GM12878 (cell line): ENCODE data around the gene DLEC1. TPM values are rescaled to one million over a fixed set of nuclear protein-coding genes. Genes with fewer than 3 reads are reported as not detected.

Experiments used
- ATAC-seq: fragments of 200-7000 bp; cut with Tn5 transposase; 3 replicates; pipeline ENCODE4 v1.9.1; 2020; ENCODE audit warnings: mild to moderate bottlenecking, moderate library complexity
- BruUV-seq: library from RNA; stranded (reverse); fragments of 400-500 nt; replicated peaks from 2 replicates; lab custom pipeline; 2021; lab: Mats Ljungman, UMichigan
- CTCF ChIA-PET: fragments of 300-600 bp; sonication (Branson Sonifier 250); formaldehyde crosslinking; extraction: SDS; loops from one replicate; lab custom pipeline; 2021; ENCODE audit warnings: inconsistent platforms; lab: Yijun Ruan, JAX
- POLR2A ChIA-PET: fragments of 350-600 bp; formaldehyde crosslinking; extraction: SDS; loops from one replicate; lab custom pipeline; 2021; ENCODE audit warnings: inconsistent platforms; lab: Charles Lee
- RAD21 ChIA-PET: fragments of 300-600 bp; sonication (Branson Sonifier 250); formaldehyde crosslinking; loops from one replicate; lab custom pipeline; 2023; ENCODE audit warnings: antibody characterized with exemption; ENCODE audit not compliant: unreplicated experiment; lab: Charles Lee
- SMC1A ChIA-PET: fragments of 300-600 bp; sonication (Branson Sonifier 250); formaldehyde crosslinking; loops from one replicate; lab custom pipeline; 2023; ENCODE audit not compliant: unreplicated experiment, uncharacterized antibody; lab: Charles Lee
- DNase-seq: peaks from one replicate; pipeline ENCODE4 v3.0.0-alpha.2; 2011; ENCODE audit warnings: low read depth, low spot score
- FAIRE-seq: peaks from 3 replicates; lab custom pipeline; 2011; peaks lifted over from hg19 to GRCh38; lab: Jason Lieb, UNC
- H2AFZ ChIP-seq: 2 replicates; pipeline ENCODE4 v1.6.0; 2011; ENCODE audit warnings: low read depth, low read length, control low read depth; ENCODE audit not compliant: control insufficient read depth
- H3K27ac ChIP-seq: 2 replicates; pipeline ENCODE4 v1.5.1; 2011; ENCODE audit warnings: control low read depth; ENCODE audit not compliant: control insufficient read depth, insufficient read depth
- H3K27me3 ChIP-seq, 2 experiments: replicated peaks in 1 of 2; 2 replicates each; pipeline versions ENCODE4 v1.6.0 to v1.6.1; 2011; ENCODE audit warnings: low read length in 1 of 2; ENCODE audit not compliant: control insufficient read depth in 2 of 2, insufficient read depth in 2 of 2
- H3K36me3 ChIP-seq, 2 experiments: 2 replicates each; pipeline ENCODE4 v1.5.1; 2011; ENCODE audit warnings: low read length in 1 of 2; ENCODE audit not compliant: control insufficient read depth in 2 of 2, insufficient read depth in 2 of 2
- H3K4me1 ChIP-seq: 2 replicates; pipeline ENCODE4 v1.6.1; 2011; ENCODE audit warnings: mild to moderate bottlenecking, low read length, moderate library complexity, mixed read lengths; ENCODE audit not compliant: control insufficient read depth, insufficient read depth
- H3K4me2 ChIP-seq: 2 replicates; pipeline ENCODE4 v1.6.0; 2011; ENCODE audit warnings: control low read depth; ENCODE audit not compliant: control insufficient read depth, insufficient read depth
- H3K4me3 ChIP-seq: fragments of 200-600 bp; sonication (generic); 2 replicates; pipeline ENCODE4 v1.5.1; 2016
- H3K79me2 ChIP-seq: 2 replicates; pipeline ENCODE4 v1.6.0; 2011; ENCODE audit warnings: low read length; ENCODE audit not compliant: control insufficient read depth, insufficient read depth
- H3K9ac ChIP-seq: 2 replicates; pipeline ENCODE4 v1.8.0; 2011; ENCODE audit warnings: low read length, control low read depth, mixed read lengths; ENCODE audit not compliant: control insufficient read depth, insufficient read depth
- H3K9me3 ChIP-seq: replicated peaks from 3 replicates; pipeline ENCODE4 v1.5.1; 2011; ENCODE audit warnings: mild to moderate bottlenecking, low read length; ENCODE audit not compliant: control insufficient read depth, insufficient read depth
- H4K20me1 ChIP-seq: 2 replicates; pipeline ENCODE4 v1.6.0; 2011; ENCODE audit not compliant: control insufficient read depth, insufficient read depth
- ATF3 ChIP-seq: IDR thresholded peaks from 2 replicates; pipeline ENCODE4 v1.6.1; 2011; ENCODE audit warnings: low read depth, mild to moderate bottlenecking, low read length, moderate library complexity, borderline replicate concordance; ENCODE audit errors: extremely low read depth
- BHLHE40 ChIP-seq, 2 experiments: fragments of 450-650 bp in 1 of 2; IDR thresholded peaks; 2 replicates each; pipeline ENCODE4 v1.6.1; 2011 to 2017; ENCODE audit warnings: low read depth in 2 of 2, borderline replicate concordance in 1 of 2, improper control_type of control experiment in 1 of 2, low read length in 1 of 2, mild to moderate bottlenecking in 1 of 2
- EP300 ChIP-seq, 2 experiments: fragments of 150-350 bp in 1 of 2; IDR thresholded peaks; 2 replicates each; pipeline ENCODE4 v1.6.1; 2011 to 2012; ENCODE audit warnings: low read depth in 2 of 2, low read length in 2 of 2, borderline replicate concordance in 1 of 2, improper control_type of control experiment in 1 of 2, inconsistent platforms in 1 of 2; ENCODE audit not compliant: control insufficient read depth in 1 of 2
- GABPA ChIP-seq: IDR thresholded peaks from 2 replicates; pipeline ENCODE4 v1.6.1; 2014; ENCODE audit warnings: antibody characterized with exemption, low read depth, mild to moderate bottlenecking, inconsistent platforms
- HCFC1 ChIP-seq: fragments of 150-350 bp; IDR thresholded peaks from 2 replicates; pipeline ENCODE4 v1.6.1; 2014; ENCODE audit warnings: low read length
- MEF2B ChIP-seq: fragments of 450-650 bp; IDR thresholded peaks from 2 replicates; pipeline ENCODE4 v1.6.1; 2018; ENCODE audit warnings: mild to moderate bottlenecking, moderate library complexity; ENCODE audit not compliant: partially characterized antibody, poor library complexity, severe bottlenecking
- MTA2 ChIP-seq: fragments of 450-650 bp; IDR thresholded peaks from 2 replicates; pipeline ENCODE4 v1.6.1; 2016; ENCODE audit warnings: low read depth, mild to moderate bottlenecking, moderate library complexity
- POLR2AphosphoS2 ChIP-seq: IDR thresholded peaks from 2 replicates; pipeline ENCODE4 v1.6.1; 2011; ENCODE audit warnings: low read depth, mild to moderate bottlenecking, low read length, improper control_type of control experiment, moderate library complexity
- SMAD1 ChIP-seq: fragments of 450-650 bp; IDR thresholded peaks from 2 replicates; pipeline ENCODE4 v1.6.1; 2018; ENCODE audit warnings: mild to moderate bottlenecking, low read depth; ENCODE audit not compliant: partially characterized antibody
- WRNIP1 ChIP-seq: IDR thresholded peaks from 2 replicates; pipeline ENCODE4 v1.6.1; 2011; ENCODE audit warnings: low read depth, low read length, improper control_type of control experiment, borderline replicate concordance
- ZBED1 ChIP-seq: IDR thresholded peaks from 2 replicates; pipeline ENCODE4 v1.6.1; 2016; ENCODE audit warnings: borderline replicate concordance
- WGBS: methylation state at CpG from one replicate; pipeline ENCODE4 v1.1.6; 2016; ENCODE audit warnings: low lambda C conversion rate; ENCODE audit not compliant: insufficient replicate concordance, insufficient coverage; ENCODE audit errors: missing lambda C conversion rate; 5-methylcytosine and 5-hydroxymethylcytosine counted together
- in situ Hi-C: fragments of 300-500 bp; cut with MboI; formaldehyde crosslinking; loops from 9 replicates; pipeline ENCODE4 v1.14.3; 2018; ENCODE audit warnings: mixed read lengths
- intact Hi-C: fragments of 100-400 bp; cut with micrococcal nuclease; formaldehyde crosslinking; loops from one replicate; pipeline ENCODE4 v1.14.2; 2022; ENCODE audit not compliant: unreplicated experiment
- polyA plus RNA-seq, 11 experiments: library from polyadenylated mRNA; depleted of rRNA in 4 of 11; unstranded in 6 of 11; stranded (reverse) in 5 of 11; fragments of >200 nt; fragmentation: Nextera tagmentation in 4 of 11; fragmentation: Illumina TruSeq in 1 of 11; extraction: Ambion mirVana in 4 of 11; extraction: Trizol in 1 of 11; gene quantifications; 1 replicate in 1 of 11; 2 replicates in 10 of 11; pipeline versions ENCODE4 v1.2.1 to v1.2.3, GENCODE V29; 2011 to 2016; ENCODE audit warnings: inconsistent platforms in 2 of 11, missing spikeins in 2 of 11, low read depth in 1 of 11
- total RNA-seq, 4 experiments: library from RNA; depleted of rRNA in 3 of 4; stranded (reverse); fragments of >200 nt in 3 of 4; fragmentation: Illumina TruSeq in 1 of 4; extraction: Trizol in 1 of 4; gene quantifications; 2 replicates each; pipeline versions ENCODE4 v1.2.1 to v1.2.3, GENCODE V29; 2013 to 2021

DLEC1 gene
- total and polyA plus RNA-seq, 10 of the 15 experiments (the other 5 are each of a cell fraction or from before 2014, with no cell fraction given), result 0.03 to 0.29 (median 0.07) TPM; not detected in 3

GRCh38 chr3:38107911-38108648 lies 69.1 kb downstream of the DLEC1 start:
- H3K4me2 ChIP-seq, result no peak overlapping the region
- no peaks in the 10 kb centered on the region for H3K36me3 ChIP-seq
- no peak overlapping the region for H3K27ac ChIP-seq
- no peak overlapping the region for H3K9ac ChIP-seq
- no peaks in the 10 kb centered on the region for H4K20me1 ChIP-seq
- no peaks in the 10 kb centered on the region for H3K79me2 ChIP-seq
- in situ Hi-C loops (no loop called here), intact Hi-C loops (no loop called here)
- DNase-seq (no peak), FAIRE-seq (no peak), ATAC-seq (no peak)
- 27% methylated on average over 7 of the region's 7 CpGs for WGBS
- TF ChIP-seq POLR2AphosphoS2 (no peak), SMAD1 (no peak), GABPA (no peak), MTA2 (no peak), HCFC1 (no peak), ATF3 (no peak), MEF2B (no peak), BHLHE40 (IDR thresholded peaks at IDR 0.05; ENCODE audit: borderline replicate concordance in 1 of 2, low read depth in 2 of 2, low read length in 1 of 2) (no peak), EP300 (IDR thresholded peaks at IDR 0.05; ENCODE audit: borderline replicate concordance in 1 of 2, control insufficient read depth in 1 of 2, low read depth in 2 of 2, low read length in 2 of 2) (no peak), WRNIP1 (no peak), ZBED1 (no peak)
- H2AFZ ChIP-seq, result no peak overlapping the region
- CTCF ChIA-PET, result interaction anchor here (0.6 to 0.8 kb wide), 2 partner anchors 134 to 190 kb away, joined by 3 to 4 read pairs; no protein-coding TSS in a partner anchor
- BruUV-seq, result no TSS peak
- RAD21 ChIA-PET, result interaction anchor here (1.9 kb wide), 1 partner anchor 10 kb away, joined by 6 read pairs; no protein-coding TSS in a partner anchor
- SMC1A ChIA-PET, result no interaction called here
- no peaks in the 10 kb centered on the region; the same call in 1 of the 3 replicates for H3K9me3 ChIP-seq
- no peak overlapping the region for H3K4me3 ChIP-seq
- no peaks in the 10 kb centered on the region for H3K4me1 ChIP-seq
- POLR2A ChIA-PET, result no interaction called here
- no peaks in the 10 kb centered on the region for H3K27me3 ChIP-seq
